Fibroblast of skin of right quadriceps (primary cell): ENCODE measurements around the gene RBMY1F.
"Not testable (repeated sequence)": the region's sequence is repeated elsewhere in the genome, so short reads cannot be mapped to it uniquely, and the experiment has no call there.

Experiments used
- DNase-seq: peaks from one replicate; pipeline ENCODE4 v3.0.0-alpha.2; 2013

RBMY1F gene

DNA sequence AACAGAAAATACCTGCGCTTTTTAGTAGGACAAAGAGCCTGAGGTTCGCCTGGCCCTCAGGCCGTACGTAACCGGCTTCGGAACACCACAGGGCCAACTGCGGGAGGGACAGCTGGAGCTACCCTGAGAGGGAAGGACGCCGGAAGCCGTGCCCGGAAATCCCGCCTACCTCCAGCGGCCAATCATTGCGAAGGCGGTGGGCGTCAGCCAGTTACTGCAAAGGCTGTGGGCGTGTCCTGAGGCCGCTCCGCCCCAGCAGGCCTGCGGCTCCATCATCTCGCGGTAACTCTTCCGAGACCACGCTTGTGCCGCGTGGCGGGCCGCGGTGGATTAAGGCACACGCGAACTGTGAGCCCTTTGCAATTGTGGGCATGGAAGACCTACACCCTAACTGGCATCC, at the start of gene RBMY1F:
RBMY1F (minus strand) TSS at position 101 of the 400 bp plus-strand sequence. CDS start 1,954 bp downstream, outside the sequence.
- not testable (repeated sequence) for DNase-seq

DNA sequence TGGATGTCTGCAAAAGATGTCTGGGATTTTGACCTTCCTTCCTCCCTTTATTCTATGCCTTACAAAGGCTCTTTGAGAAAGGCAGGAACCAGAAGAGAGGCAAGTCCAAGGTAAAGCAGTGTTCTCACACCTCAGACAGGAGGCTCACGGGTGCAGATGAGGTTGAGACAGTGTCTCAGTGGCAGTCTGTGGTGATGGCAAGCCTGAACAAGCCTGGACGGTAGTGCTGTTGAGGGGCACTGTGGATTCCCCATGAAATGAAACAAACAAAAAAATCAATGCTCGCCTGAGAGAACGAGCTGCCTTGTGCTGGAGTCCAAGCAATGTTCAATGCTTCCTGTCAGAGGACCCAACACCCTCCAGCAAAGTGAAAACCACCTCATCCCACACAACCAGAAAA, 31.6 kb downstream of the RBMY1F start:
- DNase-seq = not testable (repeated sequence)

DNA sequence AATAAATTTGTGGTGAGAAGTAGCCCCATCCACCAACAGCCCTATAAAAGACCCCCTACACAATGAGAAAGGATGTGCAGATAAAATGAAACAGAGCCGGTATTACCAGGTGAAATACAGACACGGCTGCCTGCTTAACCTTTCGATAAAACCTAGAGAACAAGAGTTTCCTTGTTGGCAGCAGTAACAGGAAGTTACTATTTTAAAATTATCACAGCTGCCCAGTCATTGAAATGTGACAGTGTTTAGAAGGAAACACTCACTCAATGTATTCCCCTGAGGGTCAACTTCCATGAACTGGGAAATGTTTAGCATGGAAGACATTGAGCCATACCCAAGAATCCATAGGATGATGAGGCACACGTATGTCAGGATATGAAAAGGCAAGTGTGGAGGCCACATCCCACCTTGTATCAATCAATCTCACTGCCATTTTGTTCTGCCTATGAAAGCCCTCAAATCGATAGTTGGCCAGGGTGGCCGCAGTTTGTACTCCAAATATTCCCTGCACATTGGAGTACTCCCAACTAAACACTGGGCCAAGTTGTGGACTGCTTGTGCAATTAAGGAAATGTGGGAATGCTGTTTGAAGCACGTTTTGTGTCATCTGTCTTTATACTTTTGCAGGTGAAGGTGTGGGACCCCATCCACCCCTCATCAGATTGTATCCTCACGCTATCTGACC, 41.6 kb downstream of the RBMY1F start:
- not testable (repeated sequence) for DNase-seq

DNA sequence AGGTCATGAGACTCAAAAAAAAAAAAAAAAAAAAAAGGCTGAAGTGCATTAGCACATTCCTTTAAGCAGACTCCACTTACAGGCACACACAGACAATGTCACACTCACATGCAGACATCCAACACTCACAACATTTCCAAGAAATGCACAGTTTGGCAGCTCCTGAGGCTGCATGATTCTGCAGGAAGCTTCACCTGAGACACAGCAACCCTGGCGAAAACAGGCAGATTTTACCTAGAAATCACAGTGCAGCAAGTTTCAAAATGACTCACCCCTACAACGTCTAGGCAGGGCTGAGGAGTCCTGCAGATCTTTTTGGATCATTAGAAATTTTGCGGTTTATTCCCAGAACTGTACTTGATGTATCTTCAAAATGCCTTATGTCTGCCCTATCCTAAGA, 48.0 kb downstream of the RBMY1F start:
- not testable (repeated sequence) for DNase-seq

DNA sequence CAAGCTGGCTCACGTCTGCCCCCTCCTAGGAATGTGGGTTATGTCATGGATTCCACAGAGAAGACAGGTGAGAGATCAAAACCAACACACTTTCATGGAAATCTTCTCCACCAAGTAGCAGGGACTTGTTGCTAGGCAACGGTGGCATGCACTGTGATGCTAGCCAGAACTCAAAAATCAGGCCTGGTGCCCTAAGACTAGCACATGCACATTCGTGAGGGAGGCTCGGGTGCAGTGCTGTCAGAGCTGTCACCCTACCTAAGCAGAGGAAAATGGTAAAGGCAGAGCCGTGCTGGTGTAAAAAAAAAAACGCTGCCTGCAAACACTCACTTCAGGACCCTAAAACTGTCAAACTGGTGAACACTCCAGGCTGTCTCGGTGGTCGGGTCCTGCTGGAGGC, 52.2 kb downstream of the RBMY1F start:
- not testable (repeated sequence) for DNase-seq
